UCSD-AML1 (cell line): ENCODE measurements around the gene LRP1.
A peak's percentile ranks its signal among the peaks of the same experiment; 100 is the strongest.

Experiments
- DNase-seq: peaks from one replicate; lab custom pipeline; 2025; ENCODE audit not compliant: unreplicated experiment; lab: John Stamatoyannopoulos, UW

Gene LRP1

DNA sequence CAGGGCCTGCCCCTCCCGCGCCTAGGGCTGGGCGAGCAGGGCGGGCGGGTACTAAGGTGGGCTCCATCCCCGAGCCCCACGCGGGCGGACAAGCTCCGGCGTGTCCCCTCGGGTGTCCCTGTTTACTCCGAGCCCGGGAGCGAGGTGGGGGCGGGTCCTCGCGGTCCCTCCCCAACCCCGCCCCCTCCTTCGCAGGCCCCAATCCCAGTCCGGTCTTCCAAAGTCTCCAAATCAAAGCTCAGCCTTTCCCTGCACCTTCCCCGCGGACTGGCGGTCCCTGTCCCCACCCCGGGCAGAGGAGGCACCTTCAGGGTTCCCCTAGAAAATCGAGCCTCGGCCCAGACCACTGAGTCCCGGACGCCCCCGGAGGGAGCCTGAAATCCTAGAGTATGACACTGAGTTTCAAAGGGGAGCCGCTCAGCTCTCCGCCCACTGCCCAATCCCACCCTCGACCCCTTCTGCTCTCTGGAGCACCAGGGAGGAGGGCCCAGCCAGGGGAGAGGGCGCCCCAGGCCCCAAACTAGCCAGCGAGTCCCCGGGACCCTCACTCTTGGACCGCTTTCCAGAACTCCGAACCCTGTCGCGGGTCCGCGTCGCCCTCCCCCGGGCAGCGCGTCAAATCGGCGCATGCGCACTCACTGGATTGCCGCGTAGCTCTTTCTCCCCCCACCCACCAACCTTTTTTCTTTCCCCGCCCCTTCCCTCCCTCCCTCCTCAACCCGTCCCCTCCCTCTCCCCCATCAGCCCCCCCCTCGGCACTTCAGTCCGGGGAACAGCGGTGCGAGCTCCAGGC is at the start of gene LRP1:
Gene LRP1 (plus strand): TSS at position 758 of the 793 bp plus-strand sequence. CDS start 482 bp downstream, outside the sequence.
- DNase-seq = no peak

DNA sequence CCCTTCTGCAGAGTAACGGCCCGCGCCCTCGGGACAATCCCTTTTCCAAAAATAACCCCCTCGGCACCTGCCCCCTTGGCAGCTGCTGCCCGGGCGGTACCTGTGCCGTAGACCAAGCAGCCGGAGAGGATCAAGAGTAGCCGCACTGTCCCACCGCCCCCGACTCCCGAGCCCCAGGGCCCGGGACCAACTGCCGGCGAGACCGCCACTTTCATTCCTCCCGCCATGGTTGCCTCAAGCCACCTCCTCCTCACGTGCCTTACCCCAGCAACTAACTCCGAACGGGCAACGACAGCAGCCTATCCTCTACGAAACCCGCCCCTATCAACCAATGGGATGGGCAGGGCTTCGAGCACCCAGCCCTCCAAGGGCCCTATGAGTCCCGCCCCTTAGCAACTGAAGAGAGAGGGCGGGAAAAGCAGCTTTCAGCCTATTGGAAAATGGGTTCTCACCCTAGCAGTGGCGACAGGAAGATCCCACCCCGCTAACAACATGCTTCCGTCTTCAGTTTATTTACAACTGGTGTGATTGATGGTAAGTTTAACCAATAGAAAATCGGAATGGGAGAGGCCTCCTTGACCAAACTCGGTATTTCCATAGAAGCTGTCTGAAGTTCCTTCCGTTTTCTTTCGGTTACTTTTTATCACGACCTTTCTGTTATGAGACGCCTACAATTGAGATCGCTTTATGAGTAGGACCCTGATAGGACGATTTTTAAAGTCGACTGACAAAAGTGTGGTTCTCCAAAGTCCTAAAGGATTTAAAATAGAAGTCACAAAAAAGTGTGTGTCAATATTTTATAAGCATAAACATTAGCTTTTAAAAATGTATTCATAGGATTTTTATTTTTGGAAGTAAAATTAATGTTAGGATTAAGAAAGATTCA is 49.5 kb upstream of the LRP1 start, which contains the start of gene NEMP1:
Gene NEMP1 (minus strand): TSS at position 273 of the 886 bp plus-strand sequence. CDS start 46 bp downstream, at position 227.
- peak; percentile 94 for DNase-seq

DNA sequence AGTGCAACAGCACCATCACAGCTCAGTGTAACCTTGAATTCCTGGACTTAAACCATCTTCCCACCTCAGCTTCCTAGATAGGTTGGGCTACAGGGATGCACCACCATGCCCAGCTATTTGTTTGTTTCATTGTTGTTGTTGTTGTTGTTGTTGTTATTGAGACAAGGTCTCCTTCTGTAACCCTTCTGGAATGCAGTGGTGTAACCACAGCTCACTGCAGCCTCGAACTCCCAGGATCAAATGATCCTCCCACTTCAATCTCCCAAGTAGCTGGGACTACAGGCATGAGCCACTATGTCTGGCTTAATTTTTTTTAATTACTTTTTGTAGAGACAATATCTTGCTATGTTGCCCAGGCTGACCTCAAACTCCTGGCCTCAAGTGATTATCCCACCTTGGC is 48.5 kb upstream of the LRP1 start:
- DNase-seq = no peak

DNA sequence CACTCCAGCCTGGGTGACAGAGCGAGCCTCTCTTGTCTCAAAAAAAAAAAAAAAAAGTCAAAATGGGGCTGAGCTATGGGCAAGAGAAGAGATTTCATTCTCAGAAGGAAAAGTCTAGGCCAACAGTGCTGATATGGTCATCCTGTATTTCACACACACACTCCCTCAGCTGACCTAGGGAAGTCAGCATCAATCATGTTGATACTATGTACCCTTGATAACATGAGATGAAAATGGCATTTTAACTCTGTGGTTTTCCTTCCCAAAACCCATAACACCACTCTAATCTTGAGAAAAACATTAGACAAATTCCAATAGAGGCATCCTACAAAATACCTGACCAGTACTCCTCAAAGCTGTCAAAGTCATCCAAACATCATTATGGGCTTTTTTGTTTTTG is 47.4 kb upstream of the LRP1 start:
- no peak for DNase-seq

DNA sequence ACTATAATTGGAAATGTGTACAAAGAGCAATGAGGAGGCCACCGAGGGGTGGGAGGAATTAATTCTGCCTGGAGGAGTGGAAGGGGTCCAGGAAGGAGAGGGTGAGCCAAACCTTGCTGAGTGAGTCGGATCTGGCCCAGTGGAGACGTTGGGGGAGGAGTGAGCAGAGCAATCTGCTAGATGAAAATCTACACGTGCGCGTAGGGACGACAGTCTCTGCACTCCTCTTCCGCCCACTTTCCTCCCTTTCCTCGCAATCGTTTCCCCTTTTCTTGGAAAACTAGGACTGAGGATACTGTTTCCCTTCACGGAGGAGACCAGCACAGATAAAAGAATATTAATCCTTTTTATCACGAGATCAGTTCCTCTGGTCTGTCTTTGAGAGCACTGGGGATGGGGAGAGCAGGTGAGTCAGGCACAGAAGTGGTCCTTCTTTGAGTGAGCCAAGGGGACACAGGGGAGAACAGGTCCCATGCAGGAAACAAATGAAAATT is 42.2 kb upstream of the LRP1 start:
- peak; percentile 21 for DNase-seq

DNA sequence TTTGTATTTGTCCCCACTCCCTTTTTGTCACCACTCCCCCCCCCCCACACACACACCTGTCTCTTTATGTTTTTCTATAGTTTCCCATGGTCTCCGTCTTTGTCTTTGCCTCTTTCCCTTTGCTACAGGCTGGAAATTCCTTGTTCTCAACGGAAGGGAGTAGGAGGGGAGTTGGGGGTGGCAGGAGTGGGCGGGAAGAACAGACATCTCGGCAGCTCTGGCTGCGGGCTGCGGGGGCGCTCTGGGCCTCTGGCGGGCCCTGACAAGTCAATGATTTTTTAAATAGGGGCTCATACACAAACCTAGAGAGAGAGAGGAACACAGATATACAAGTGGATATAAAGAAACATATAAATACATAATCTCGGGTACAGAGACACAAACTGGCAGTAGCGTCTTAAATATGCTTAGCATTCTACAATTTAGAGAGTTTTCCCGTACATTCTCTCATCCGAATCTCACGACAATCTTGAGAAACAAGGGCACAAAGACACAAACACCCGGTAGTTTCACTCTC is 41.7 kb upstream of the LRP1 start:
- DNase-seq = peak; percentile 58

DNA sequence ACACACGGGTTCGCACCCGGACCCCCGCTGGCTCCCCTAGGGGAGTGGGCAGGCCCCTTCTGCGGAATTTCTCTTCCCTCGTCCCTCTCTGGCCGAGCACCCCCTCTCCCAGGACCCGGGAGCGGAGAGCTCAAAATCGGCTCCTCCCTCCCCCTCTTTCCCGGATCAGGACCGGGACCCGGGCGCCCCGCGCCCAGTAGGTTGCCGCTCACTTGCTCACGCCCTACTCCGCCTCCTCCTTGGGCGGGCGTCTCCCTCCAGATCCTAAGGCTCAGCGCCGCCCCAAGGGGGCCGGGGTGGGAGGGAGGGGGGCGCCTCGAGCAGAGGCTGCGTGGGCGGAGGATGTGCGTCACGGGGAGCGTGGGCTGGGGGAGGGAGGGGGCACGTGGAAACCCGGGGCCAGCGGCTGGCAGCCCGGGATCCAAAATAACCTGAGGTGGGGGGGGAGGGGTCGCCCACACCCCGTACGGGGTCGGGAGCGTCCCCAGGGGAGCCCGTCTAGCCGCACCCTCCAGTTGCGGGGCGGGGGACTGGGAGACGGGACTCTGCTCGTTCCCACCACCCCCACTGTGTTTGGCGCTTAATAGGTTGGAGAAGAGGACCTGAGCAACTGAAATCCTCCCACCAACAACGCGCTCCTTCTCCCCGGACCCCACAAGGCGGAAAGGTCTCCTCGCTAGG is 41.1 kb upstream of the LRP1 start:
- peak; percentile 85 for DNase-seq

DNA sequence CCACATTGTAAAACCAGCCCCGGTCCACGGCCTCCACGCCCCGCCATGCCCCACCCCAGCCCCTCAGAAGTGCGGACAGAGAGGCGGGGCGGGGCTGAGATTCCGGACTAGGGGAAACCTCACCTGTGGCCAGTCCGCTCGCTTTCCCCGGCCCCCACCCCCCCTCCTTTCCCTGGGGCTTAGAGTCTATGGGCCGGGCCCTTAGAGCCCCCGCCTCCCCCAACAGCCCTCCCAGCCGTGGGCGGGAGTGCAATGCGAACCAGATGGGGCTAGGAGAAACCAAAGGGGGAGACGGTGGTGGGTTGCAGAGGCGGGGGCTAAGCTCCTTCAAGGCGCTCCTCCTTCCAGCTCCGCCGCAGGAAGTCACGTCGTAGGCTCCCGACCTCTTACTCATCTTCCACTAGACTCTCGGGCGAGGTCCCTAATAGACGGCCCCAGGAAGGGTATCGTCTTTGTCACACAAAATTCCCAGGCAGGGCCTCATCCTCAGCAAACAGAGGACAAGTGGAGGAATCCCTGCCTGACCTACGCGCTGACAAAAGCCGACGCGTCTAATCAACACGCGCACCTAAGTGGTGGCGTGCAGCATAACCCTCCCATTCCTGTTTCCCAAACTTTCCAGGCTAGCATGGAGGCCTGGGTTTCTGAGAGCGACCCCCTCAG is 40.5 kb upstream of the LRP1 start:
- DNase-seq = peak; percentile 83

DNA sequence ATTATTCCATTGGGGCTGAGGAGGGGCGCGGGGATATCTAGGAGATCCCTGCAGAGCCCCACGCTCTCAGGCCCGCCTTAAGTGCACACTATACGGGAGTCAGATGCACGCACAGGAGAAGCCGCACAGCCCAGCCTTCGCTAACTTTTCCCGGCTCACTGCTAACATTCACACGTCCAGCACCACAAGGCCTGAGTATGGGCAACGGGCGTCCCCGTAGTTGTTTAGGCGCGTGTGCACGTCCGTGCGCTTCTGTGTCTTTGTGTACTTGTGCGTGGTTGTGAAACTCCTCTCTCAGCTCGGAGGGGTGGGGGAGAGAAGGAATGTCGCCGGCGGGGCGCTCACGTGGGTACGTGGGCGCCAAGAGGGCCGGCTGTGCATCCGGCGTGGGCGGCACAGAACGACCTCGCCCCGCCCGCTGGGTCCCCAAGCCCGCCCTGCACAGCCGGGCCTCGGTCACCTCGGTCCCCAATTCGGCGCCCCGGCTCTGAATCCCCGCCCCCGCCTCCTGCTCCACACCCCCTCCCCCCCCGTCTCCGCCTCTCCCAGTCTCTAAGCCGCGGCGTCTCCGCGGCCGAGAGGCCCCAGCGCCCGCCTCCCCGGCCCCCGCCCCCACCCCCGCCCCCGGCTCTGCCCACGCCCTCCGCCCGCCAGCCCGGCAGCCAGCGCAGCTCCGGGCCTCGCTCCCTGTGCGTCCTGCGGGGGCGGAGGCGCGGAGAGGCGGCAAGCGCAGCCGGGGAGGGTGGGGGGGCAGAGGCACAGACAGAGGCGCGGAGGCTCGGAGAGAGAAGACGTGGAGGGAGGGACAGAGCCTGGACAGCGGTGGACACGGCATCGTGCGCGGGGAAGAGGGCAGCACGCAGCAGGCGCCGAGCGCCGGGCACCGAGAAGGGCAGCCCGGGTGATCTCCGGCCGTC is 39.7 kb upstream of the LRP1 start, which contains the start of gene NAB2:
Gene NAB2 (plus strand): TSS at position 761 of the 917 bp plus-strand sequence. CDS start 158 bp downstream, outside the sequence.
- DNase-seq = peak; percentile 96

DNA sequence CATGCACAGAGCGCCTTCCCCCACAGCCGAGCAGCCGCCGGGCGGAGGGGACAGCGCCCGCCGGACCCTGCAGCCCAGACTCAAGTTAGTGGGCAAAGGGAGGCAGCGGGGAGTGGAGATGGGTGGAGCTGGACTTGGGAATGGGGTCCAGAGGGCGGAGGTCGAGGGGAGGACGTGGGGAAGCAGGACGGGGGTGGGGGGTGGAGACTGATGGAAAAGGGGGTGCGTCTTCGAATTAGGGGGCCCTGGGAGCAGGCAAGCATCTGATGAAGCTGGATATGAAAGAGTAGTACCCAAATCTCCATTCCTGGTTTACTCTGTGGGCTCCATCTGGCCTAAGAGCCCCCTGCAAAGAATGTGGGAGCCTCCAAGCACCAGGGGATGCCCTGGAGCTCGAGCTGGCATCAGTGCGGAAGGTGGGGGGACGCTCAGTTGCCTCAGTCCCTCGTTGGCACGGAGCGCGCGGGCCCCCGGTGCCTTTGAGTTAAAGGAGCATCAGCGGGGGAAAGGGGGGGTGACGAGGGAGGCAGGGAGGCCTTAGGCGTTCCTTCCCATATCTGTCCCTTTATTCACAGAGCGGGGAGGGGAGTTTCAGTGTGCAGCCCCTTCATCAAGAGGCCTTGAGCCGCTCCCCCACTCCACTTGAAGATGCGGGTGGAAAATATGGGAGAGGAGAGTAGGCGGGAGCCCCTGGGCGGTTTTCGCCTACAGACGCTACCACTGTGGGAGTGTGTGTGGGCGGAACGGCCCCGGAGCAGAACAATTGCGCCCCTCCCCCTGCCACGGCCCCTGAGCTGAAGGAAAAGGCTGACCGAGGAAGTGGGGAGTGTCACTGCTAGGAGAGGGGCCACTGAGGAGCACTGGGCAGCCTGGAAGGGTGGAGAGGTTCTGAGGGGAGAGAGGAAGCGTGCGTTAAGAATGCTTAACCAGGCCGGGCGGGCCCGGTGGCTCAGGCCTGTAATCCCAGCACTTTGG is 38.7 kb upstream of the LRP1 start:
- DNase-seq = peak; percentile 84

DNA sequence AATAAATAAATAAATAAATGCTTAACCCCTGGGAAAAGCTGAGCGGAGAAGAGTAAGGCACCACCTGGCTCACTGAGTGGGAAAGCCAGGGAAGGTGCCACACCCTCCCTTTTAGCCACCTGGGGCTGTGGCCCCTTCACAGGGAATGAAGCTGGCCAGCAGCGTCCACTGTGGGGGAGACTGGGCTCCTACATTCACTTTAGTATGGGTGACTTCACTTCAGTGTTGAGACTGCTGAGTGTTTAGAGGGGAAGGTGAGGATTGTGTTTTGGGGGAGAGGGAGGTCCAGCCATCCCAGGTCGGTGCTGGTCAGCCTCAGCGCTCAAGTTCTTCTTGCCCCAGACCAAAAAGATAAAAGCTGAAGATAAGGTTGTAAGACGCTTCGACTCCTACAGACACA is 37.8 kb upstream of the LRP1 start:
- no peak for DNase-seq

DNA sequence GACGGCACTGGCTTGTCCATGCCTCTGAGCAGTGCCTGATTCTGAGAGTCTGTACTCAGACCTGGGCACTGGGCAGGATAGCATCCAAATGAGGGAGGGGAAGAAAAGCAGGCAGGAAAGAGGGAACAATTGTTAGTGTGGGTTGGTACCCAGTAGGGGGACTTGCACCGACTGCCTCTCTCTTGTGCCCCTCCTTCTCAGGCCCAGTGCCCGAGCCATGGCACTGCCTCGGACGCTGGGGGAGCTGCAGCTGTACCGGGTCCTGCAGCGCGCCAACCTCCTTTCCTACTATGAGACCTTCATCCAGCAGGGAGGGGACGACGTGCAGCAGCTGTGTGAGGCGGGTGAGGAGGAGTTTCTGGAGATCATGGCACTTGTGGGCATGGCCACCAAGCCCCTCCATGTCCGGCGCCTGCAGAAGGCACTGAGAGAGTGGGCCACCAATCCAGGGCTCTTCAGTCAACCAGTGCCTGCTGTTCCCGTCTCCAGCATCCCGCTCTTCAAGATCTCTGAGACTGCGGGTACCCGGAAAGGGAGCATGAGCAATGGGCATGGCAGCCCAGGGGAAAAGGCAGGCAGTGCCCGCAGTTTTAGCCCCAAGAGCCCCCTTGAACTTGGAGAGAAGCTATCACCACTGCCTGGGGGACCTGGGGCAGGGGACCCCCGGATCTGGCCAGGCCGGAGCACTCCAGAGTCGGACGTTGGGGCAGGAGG is 37.2 kb upstream of the LRP1 start:
- no peak for DNase-seq

DNA sequence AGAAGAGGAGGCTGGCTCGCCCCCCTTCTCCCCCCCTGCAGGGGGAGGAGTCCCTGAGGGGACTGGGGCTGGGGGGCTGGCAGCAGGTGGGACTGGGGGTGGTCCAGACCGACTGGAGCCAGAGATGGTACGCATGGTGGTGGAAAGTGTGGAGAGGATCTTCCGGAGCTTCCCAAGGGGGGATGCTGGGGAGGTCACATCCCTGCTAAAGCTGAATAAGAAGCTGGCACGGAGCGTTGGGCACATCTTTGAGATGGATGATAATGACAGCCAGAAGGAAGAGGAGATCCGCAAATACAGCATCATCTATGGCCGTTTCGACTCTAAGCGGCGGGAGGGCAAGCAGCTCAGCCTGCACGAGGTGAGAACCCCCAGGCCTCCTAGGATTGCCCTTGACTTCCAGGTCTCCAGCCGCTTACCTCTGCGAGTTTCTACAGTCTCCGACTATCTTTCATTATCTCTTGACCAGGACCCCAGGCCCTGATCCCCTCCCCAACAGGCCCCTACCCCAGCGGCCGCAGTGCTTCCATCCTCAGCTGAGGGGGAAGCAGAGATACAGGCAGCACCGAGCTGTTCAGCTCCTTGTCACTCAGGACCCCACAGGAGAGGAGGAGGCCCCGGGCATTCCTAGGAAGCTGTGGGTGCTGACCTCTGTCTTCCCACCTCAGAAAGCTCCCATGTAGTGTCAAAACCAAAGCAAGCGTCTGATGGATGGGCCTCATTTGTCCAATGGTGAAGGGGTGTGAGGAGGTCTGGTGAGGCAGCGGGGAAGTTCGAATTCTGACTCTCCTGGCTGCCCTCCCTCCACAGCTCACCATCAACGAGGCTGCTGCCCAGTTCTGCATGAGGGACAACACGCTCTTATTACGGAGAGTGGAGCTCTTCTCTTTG is 36.4 kb upstream of the LRP1 start:
- DNase-seq = no peak

DNA sequence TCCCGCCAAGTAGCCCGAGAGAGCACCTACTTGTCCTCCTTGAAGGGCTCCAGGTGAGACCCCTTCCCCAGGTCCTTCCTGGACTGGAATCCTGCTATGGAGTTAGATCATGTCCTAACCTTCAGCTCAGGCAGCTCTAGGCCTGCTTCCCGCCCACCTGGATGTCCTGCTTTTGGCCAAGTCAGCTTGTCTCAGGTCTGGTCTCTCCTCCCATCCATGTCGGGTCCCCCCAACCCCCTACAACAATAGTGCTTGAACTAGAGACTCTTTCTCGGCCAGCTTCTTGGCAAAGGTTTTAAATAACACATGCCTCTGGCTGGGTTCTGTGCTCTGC is 35.8 kb upstream of the LRP1 start:
- no peak for DNase-seq

DNA sequence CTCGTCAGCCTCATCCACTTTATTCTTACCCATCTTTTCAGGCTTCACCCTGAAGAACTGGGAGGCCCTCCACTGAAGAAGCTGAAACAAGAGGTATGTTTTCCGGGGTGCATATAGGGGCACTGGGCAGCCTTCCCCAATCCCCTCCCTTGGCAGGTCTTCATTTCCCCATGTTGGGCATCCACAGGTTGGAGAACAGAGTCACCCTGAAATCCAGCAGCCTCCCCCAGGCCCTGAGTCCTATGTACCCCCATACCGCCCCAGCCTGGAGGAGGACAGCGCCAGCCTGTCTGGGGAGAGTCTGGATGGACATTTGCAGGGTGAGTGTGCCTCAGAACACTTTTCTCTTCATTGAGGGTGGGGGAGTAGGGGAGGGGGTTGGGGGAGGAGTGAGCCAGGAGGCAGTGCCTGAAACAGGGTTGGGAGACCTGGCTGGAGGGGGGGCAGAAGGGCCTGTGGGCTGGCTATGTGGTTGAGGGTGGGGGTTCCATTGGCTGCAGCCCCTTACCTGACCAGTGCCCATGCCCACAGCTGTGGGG is 35.3 kb upstream of the LRP1 start:
- no peak for DNase-seq
